Renal cortical epithelial cell (primary cell): Measurements from ENCODE around the gene KIAA1958. TPM values are rescaled to one million over a fixed set of nuclear protein-coding genes. Genes with fewer than 3 reads are reported as not detected.

Source experiments
- total RNA-seq: library from RNA; depleted of rRNA; stranded (reverse); fragments of >200 nt; gene quantifications from 2 replicates; pipeline ENCODE4 v1.2.3, GENCODE V29; 2014

KIAA1958 gene
- total RNA-seq, 1 donor from 2014 or later, result 21.8 TPM

Other genes with a start within 250 kb of the KIAA1958 start
- gene PTBP3, start 153.2 kb upstream of the KIAA1958 start, total RNA-seq, result 111 and 133 TPM in 2 replicates
- 33.3 and 64.2 TPM in 2 replicates for gene HSDL2, start 106.7 kb upstream of the KIAA1958 start, total RNA-seq
- 22.4 and 43.0 TPM in 2 replicates for gene INIP, start 231.3 kb downstream of the KIAA1958 start, total RNA-seq